ENCODE measurements around the gene UBAP2. TPM values are rescaled to one million over a fixed set of nuclear protein-coding genes. Genes with fewer than 3 reads are reported as not detected.

The UBAP2 gene
- total and polyA plus RNA-seq, 2 donors (not counting 1 experiment from before 2014, with no cell fraction given): 15.5 to 26.2 TPM

DNA sequence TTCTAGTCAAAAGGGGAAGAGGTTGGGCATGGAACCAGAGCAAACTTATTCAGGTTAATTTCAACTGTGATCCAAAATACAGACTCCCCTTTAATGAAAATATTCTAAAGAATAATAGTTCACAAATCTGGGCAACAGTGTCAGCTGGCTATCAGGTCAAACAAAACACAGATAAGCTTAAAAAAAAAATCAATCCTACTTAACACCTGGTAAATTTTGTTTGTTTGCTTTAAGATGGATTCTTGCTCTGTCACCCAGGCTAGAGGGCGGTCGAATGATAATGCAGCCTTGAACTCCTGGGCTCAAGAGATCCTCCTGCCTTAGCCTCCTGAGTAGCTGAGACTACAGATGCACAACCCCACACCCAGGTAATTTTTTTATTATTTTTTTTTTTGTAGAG is 89.0 kb downstream of the UBAP2 start:
- no peaks in the 10 kb centered on the region for H3K27me3 ChIP-seq (replicated peaks in 1 of 4; ENCODE audit: control extremely low read depth in 1 of 4, control insufficient read depth in 3 of 4, insufficient read depth in 4 of 4, low read length in 3 of 4)
- Mint-ChIP-seq H3K4me1 (no peaks in the 10 kb centered on the region), H3K27me3 (no peaks in the 10 kb centered on the region), H3K4me3 (no peak overlapping the region), H3K27ac (no peak overlapping the region), H3K9me3 (ENCODE audit: insufficient read depth) (no peaks in the 10 kb centered on the region)
- H3K9ac ChIP-seq (ENCODE audit: low read length): no peak overlapping the region
- no peak overlapping the region for H3K4me2 ChIP-seq (replicated peaks; ENCODE audit: low read depth, low read length, poor library complexity, severe bottlenecking)
- H3K4me3 ChIP-seq (ENCODE audit: control extremely low read depth in 1 of 5, extremely low read depth in 1 of 5, insufficient read depth in 1 of 5, low read depth in 2 of 5, low read length in 4 of 5): no peak overlapping the region
- H2AFZ ChIP-seq (ENCODE audit: insufficient read depth, low read depth, low read length, poor library complexity, severe bottlenecking): no peak overlapping the region
- no peak for TF ChIP-seq EZH2 (IDR thresholded peaks at IDR 0.05; ENCODE audit: borderline replicate concordance, insufficient read depth, low read depth, low read length, poor library complexity, severe bottlenecking)
- TF ChIP-seq, protein P1, sequence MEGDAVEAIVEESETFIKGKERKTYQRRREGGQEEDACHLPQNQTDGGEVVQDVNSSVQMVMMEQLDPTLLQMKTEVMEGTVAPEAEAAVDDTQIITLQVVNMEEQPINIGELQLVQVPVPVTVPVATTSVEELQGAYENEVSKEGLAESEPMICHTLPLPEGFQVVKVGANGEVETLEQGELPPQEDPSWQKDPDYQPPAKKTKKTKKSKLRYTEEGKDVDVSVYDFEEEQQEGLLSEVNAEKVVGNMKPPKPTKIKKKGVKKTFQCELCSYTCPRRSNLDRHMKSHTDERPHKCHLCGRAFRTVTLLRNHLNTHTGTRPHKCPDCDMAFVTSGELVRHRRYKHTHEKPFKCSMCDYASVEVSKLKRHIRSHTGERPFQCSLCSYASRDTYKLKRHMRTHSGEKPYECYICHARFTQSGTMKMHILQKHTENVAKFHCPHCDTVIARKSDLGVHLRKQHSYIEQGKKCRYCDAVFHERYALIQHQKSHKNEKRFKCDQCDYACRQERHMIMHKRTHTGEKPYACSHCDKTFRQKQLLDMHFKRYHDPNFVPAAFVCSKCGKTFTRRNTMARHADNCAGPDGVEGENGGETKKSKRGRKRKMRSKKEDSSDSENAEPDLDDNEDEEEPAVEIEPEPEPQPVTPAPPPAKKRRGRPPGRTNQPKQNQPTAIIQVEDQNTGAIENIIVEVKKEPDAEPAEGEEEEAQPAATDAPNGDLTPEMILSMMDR (IDR thresholded peaks at IDR 0.05): no peak
- H3K27ac ChIP-seq (ENCODE audit: low read length in 2 of 2): no peak overlapping the region
- H3K79me2 ChIP-seq (ENCODE audit: control insufficient read depth, insufficient read depth, low read length): no peaks in the 10 kb centered on the region
- ChIA-PET CTCF (no interaction called here), POLR2A (no interaction called here)
- H3K4me1 ChIP-seq (ENCODE audit: control insufficient read depth in 2 of 2, insufficient read depth in 2 of 2, low read length in 2 of 2): no peaks in the 10 kb centered on the region
- intact Hi-C loops (cut with micrococcal nuclease): no loop called here
- no CpG with 5 or more reads among the region's 2 CpGs for WGBS (ENCODE audit: insufficient coverage)
- no peaks in the 10 kb centered on the region for H3K9me3 ChIP-seq (ENCODE audit: control extremely low read depth in 1 of 3, control insufficient read depth in 2 of 3, insufficient read depth in 1 of 3, low read length in 2 of 3)
- no peak for DNase-seq
- peaks cover 4 to 9% of the 10 kb centered on the region in 2 experiments for H3K36me3 ChIP-seq (replicated peaks in 1 of 2; ENCODE audit: control extremely low read depth in 1 of 2, control insufficient read depth in 1 of 2, extremely low read depth in 1 of 2, insufficient read depth in 2 of 2, low read length in 1 of 2)
- no peak for ATAC-seq (ENCODE audit: low read depth)
- no peaks in the 10 kb centered on the region for H4K20me1 ChIP-seq (ENCODE audit: control insufficient read depth, insufficient read depth, low read length, poor library complexity, severe bottlenecking)

GRCh38 chr9:33956544-33956943 is 92.1 kb downstream of the UBAP2 start:
- Mint-ChIP-seq H3K27ac (no peak overlapping the region), H3K9me3 (ENCODE audit: insufficient read depth) (no peaks in the 10 kb centered on the region), H3K4me3 (no peak overlapping the region), H3K27me3 (no peaks in the 10 kb centered on the region), H3K4me1 (no peaks in the 10 kb centered on the region)
- H3K27ac ChIP-seq (ENCODE audit: low read length in 2 of 2): no peak overlapping the region
- H3K4me3 ChIP-seq (ENCODE audit: control extremely low read depth in 1 of 5, extremely low read depth in 1 of 5, insufficient read depth in 1 of 5, low read depth in 2 of 5, low read length in 4 of 5): no peak overlapping the region
- TF ChIP-seq, protein P1 (IDR thresholded peaks at IDR 0.05): no peak
- no peak for TF ChIP-seq EZH2 (IDR thresholded peaks at IDR 0.05; ENCODE audit: borderline replicate concordance, insufficient read depth, low read depth, low read length, poor library complexity, severe bottlenecking)
- peaks cover 4 to 11% of the 10 kb centered on the region in 2 experiments for H3K36me3 ChIP-seq (replicated peaks in 1 of 2; ENCODE audit: control extremely low read depth in 1 of 2, control insufficient read depth in 1 of 2, extremely low read depth in 1 of 2, insufficient read depth in 2 of 2, low read length in 1 of 2)
- ChIA-PET CTCF (no interaction called here), POLR2A (no interaction called here)
- H3K79me2 ChIP-seq (ENCODE audit: control insufficient read depth, insufficient read depth, low read length): no peaks in the 10 kb centered on the region
- no peak for ATAC-seq (ENCODE audit: low read depth)
- 75% methylated on average over 1 of the region's 4 CpGs for WGBS (ENCODE audit: insufficient coverage)
- intact Hi-C loops (cut with micrococcal nuclease): no loop called here
- DNase-seq: no peak
- H3K27me3 ChIP-seq (replicated peaks in 1 of 4; ENCODE audit: control extremely low read depth in 1 of 4, control insufficient read depth in 3 of 4, insufficient read depth in 4 of 4, low read length in 3 of 4): no peaks in the 10 kb centered on the region
- no peaks in the 10 kb centered on the region for H3K9me3 ChIP-seq (ENCODE audit: control extremely low read depth in 1 of 3, control insufficient read depth in 2 of 3, insufficient read depth in 1 of 3, low read length in 2 of 3)
- no peak overlapping the region for H3K9ac ChIP-seq (ENCODE audit: low read length)
- no peaks in the 10 kb centered on the region for H4K20me1 ChIP-seq (ENCODE audit: control insufficient read depth, insufficient read depth, low read length, poor library complexity, severe bottlenecking)
- H2AFZ ChIP-seq (ENCODE audit: insufficient read depth, low read depth, low read length, poor library complexity, severe bottlenecking): no peak overlapping the region
- H3K4me1 ChIP-seq (ENCODE audit: control insufficient read depth in 2 of 2, insufficient read depth in 2 of 2, low read length in 2 of 2): no peaks in the 10 kb centered on the region
- no peak overlapping the region for H3K4me2 ChIP-seq (replicated peaks; ENCODE audit: low read depth, low read length, poor library complexity, severe bottlenecking)
